GM19328 (cell line): Measurements from ENCODE around the gene PITPNC1.
"Not testable (repeated sequence)": the region's sequence is repeated elsewhere in the genome, so short reads cannot be mapped to it uniquely, and the experiment has no call there.

Experiments
- ATAC-seq: cut with Tn5 transposase; IDR thresholded peaks from one replicate; pipeline ENCODE4 v1.9.1; 2021; ENCODE audit warnings: mild to moderate bottlenecking, moderate library complexity; ENCODE audit not compliant: unreplicated experiment

Gene PITPNC1

DNA sequence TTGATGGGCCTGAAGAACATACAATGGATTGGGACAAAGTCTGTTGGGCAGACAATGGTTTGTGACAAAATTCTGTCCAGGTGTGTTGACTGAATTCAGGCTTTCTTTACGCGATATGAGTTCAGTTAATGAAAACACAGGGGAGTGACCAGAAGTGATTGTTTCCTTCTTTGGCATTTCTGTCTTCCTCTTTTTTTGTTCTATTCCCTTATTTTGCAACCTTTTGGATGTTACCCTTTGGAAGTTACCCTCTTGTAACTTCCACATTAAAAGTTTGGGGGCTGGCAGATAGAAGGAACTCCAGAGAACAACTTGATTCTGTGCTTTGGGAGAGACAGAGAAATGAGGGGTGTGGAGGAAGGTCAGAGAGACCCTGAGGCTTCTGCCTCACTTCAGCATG lies 126.7 kb downstream of the PITPNC1 start:
- ATAC-seq, result no peak

GRCh38 chr17:67504182-67504581 lies 127.1 kb downstream of the PITPNC1 start:
- ATAC-seq, result no peak

DNA sequence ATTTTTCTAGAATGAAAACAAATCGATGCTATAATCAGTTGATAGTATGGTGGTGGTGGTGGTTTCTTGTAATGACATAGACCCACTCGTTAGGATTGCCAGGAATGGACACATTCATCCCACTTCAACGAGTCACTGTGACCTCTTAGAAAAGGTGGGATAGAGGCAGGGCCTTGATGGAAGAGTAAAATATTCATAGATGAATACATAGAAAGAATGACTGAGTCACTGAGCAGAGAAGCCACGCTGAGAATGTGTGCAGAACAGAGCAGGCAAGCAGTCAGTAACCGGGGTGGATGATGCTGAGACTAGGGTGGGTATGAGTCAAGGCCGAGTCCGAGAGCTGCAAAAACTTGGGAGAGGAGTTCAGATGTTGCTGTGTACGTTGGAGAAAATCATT lies 129.9 kb downstream of the PITPNC1 start:
- ATAC-seq, result no peak

DNA sequence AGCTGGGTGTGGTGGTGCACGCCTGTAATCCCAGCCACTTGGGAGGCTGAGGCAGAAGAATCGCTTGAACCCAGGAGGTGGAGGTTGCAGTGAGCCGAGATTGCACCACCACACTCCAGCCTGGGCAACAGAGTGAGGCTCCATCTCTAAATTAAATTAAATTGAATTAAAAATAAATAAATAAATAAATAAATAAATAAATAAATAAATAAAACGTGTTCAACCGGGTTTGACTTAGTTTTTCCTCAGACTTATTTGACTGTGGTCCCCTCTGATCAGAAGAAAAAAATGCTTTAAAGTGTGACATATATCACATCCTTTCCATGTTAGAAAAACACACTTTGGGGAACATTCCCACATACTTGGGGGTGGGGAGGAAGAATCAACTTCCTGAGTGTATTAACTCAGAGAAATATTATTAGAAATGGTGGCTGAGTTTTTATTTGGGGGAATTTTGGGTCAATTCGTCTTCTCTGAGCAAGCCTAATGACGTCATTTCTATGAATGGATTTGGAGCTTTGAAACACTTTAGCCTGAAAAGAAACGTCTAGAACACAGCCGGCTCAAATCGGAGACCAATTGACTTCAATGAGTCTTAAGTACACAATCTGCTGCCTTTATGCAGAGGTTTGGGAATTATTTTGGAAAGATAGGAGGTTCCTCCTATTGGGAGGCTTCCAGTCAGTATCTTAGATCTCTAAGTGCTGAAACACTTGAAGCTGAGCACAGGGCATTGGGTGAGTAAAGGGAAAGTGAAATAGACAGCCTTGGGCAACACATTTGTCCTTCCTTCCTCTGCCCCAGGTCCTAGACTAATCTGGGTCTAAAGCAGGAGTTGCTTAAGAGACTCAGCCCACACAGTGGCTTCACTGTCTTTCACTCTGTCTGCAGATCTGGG lies 132.6 kb downstream of the PITPNC1 start:
- no peak for ATAC-seq

GRCh38 chr17:67511012-67511411 lies 133.9 kb downstream of the PITPNC1 start:
- ATAC-seq, result no peak

DNA sequence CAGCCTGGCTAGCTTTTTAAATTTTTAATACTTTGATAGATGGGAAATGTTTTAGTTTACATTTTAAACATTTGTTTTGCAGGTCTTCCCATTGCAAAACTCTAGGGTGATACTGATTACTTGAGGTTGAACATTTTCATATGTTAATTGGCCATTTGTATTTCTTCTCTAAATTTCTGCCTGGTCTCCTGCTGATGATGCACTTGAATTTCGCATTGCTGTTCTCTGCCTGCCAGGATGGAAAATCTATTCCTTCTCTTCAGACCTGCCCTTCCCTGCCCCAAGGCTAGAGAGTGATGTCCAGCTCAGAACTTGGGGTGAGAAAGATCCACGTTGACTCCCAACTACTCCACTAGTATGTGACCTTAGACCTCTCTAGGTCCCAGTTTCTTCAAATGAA lies 134.7 kb downstream of the PITPNC1 start:
- ATAC-seq, result no peak

DNA sequence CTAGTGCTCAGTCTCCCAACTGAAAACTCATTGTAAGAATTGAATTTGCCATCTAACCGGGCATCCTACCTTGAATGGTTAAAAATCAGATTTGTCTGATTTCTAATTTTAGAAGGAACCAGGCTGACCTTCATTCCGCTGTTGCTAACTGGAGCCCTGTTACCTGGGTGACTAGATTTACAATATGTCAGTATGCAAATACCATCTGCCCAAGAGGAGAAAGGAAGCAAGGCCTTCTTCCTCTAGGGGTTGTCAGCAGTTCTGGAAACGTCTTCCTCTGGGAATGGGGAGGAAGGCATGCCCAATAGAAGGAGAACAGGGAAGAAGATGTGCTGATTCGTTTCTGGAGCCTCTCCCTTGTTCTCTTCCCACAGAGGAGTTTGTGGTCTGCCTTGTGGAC lies 137.9 kb downstream of the PITPNC1 start:
- peak; percentile 53 for ATAC-seq

DNA sequence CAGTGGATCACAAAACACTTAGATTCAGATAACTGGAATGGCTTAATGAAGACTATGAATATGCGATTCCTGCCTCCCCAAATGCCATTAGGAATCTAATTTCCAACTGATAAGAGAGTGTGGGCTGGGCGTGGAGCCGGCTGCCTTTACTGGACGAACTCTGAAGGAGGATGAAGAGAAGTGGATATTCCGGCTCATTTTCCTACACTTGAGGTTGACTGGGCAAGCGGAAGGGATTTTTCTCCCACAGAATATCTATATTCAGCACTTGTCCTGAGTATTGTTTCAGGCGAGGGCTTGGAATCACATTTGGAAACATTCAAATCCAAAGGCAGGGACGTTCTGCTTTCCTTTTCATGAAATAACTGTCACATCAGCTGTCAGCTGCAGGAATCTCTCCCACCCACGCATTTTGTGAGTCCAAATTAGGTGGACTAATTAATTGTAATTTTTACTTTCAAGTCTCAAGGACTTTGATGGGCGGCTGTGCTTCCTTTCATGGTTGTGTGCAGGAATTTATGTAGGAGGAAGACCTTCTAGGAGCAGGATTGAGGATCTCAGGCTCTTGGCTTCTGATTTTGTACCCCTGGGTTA lies 138.5 kb downstream of the PITPNC1 start:
- ATAC-seq, result no peak

DNA sequence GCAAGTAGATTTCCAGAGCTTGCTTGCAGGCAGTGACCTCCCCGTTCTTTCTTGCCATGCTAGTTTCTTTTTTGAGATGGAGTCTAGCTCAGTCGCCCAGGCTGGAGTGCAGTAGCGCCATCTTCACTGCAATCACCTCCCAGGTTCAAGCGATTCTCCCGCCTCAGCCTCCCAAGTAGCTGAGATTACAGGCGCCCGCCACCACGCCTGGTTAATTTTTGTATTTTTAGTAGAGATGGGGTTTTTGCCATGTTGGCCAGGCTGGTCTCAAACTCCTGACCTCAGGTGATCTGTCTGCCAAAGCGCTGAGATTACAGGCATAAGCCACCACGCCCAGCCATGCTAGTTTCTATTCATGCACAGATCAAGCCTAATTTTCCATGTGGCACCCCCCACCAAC lies 139.5 kb downstream of the PITPNC1 start:
- not testable (repeated sequence) for ATAC-seq

DNA sequence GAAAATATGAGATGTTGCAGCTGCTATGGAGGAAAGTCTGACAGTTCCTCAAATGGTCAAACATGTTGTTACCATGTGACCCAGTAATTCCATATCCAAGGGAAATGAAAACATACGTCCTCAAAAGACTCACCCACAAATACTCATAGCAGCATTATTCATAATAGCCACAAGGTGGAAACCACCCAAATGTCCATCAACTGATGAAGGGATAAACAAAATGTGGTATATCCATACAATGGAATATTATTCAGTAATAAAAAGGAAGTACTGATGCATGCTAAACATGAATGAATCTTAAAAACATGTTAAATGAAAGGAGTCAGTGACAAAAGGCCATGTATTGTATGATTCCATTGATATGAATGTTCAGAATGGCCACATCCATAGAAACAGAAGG lies 140.2 kb downstream of the PITPNC1 start:
- no peak for ATAC-seq

GRCh38 chr17:67518876-67519275 lies 141.8 kb downstream of the PITPNC1 start:
- ATAC-seq, result no peak

DNA sequence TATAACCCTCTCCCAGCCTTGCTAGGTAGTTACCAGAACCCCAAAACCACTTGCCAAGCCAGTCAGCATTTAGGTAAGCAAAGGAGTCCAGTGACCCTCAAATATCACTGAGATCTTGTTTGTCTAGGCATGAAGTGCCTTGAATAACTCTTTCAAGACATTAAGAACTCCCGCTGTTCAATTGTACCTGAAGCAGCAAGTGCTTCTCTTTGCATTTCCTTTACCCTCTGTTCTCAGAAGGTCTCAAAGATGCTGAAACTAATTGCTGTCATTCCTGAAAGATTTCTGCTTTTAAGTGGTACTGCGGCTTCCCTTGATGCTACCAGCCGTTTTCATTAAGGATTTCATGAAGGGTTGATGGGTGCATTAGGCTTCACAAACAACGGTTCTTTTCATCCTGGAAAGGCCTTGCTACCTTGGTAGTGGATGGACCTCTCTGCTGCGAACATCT lies 142.7 kb downstream of the PITPNC1 start:
- no peak for ATAC-seq

GRCh38 chr17:67520252-67520906 lies 143.3 kb downstream of the PITPNC1 start:
- ATAC-seq, result no peak

- no peak for ATAC-seq
Measured at GRCh38 chr17:67520916-67521774, 144.1 kb downstream of the PITPNC1 start.

GRCh38 chr17:67521775-67522069 lies 144.6 kb downstream of the PITPNC1 start:
- ATAC-seq, result no peak

- ATAC-seq, result no peak
Measured at GRCh38 chr17:67523101-67523500, 146.0 kb downstream of the PITPNC1 start.

- ATAC-seq, result no peak
Measured at GRCh38 chr17:67525239-67526135, 148.4 kb downstream of the PITPNC1 start.

GRCh38 chr17:67526700-67527099 lies 149.6 kb downstream of the PITPNC1 start:
- ATAC-seq, result no peak

- ATAC-seq, result no peak
Measured at GRCh38 chr17:67528751-67529436, 151.8 kb downstream of the PITPNC1 start.
